HepG2 (cell line): Measurements from ENCODE around the gene MAD2L2. TPM values are rescaled to one million over a fixed set of nuclear protein-coding genes. Genes with fewer than 3 reads are reported as not detected.

Source experiments
- ATAC-seq: fragments of 200-7000 bp; cut with Tn5 transposase; 3 replicates; pipeline ENCODE4 v1.9.1; 2020; ENCODE audit warnings: mild to moderate bottlenecking, moderate library complexity
- BruUV-seq: library from RNA; stranded (reverse); fragments of 400-500 nt; replicated peaks from 2 replicates; lab custom pipeline; 2021; lab: Mats Ljungman, UMichigan
- CTCF ChIA-PET: fragments of 300-600 bp; formaldehyde crosslinking; extraction: SDS; loops from one replicate; lab custom pipeline; 2021; ENCODE audit warnings: low total read pairs, inconsistent platforms, low intra/inter-chr PET ratio; lab: Yijun Ruan, JAX
- POLR2A ChIA-PET: fragments of 350-600 bp; sonication (Branson Sonifier 250); formaldehyde crosslinking; loops from one replicate; lab custom pipeline; 2020; ENCODE audit warnings: antibody characterized with exemption, inconsistent platforms; lab: Yijun Ruan, JAX
- DNase-seq: peaks from one replicate; pipeline ENCODE4 v3.0.0-alpha.2; 2015; ENCODE audit warnings: low spot score
- FAIRE-seq: peaks from 3 replicates; lab custom pipeline; 2011; peaks lifted over from hg19 to GRCh38; lab: Jason Lieb, UNC
- H2AFZ ChIP-seq: one replicate; pipeline ENCODE4 v1.6.1; 2011; ENCODE audit warnings: low read length, inconsistent platforms
- H3K27ac ChIP-seq: fragments of 300-600 bp; 3 replicates; pipeline ENCODE4 v1.8.0; 2011; ENCODE audit warnings: mixed run types, mild to moderate bottlenecking, mixed read lengths, low read length, inconsistent platforms; ENCODE audit not compliant: insufficient read depth; ENCODE audit errors: extremely low read length
- H3K27me3 ChIP-seq, 2 experiments: fragments of 200-600 bp in 1 of 2; 2 replicates in 1 of 2; 3 replicates in 1 of 2; pipeline versions ENCODE4 v1.6.0 to v1.8.0; 2011; ENCODE audit warnings: low read length in 2 of 2, mild to moderate bottlenecking in 2 of 2, moderate library complexity in 2 of 2, inconsistent platforms in 1 of 2; ENCODE audit not compliant: insufficient read depth in 2 of 2, control insufficient read depth in 1 of 2
- H3K36me3 ChIP-seq, 2 experiments: fragments of 200-600 bp in 1 of 2; replicated peaks in 1 of 2; 2 replicates in 1 of 2; 3 replicates in 1 of 2; pipeline versions ENCODE4 v1.5.1 to v1.8.0; 2011; ENCODE audit warnings: low read length in 2 of 2, inconsistent platforms in 1 of 2; ENCODE audit not compliant: insufficient read depth in 2 of 2, control insufficient read depth in 1 of 2
- H3K4me1 ChIP-seq: 2 replicates; pipeline ENCODE4 v1.5.1; 2012; ENCODE audit warnings: low read length, inconsistent platforms; ENCODE audit not compliant: insufficient read depth
- H3K4me2 ChIP-seq: 2 replicates; pipeline ENCODE4 v1.6.0; 2011; ENCODE audit warnings: low read depth, low read length, inconsistent platforms
- H3K4me3 ChIP-seq, 3 experiments: fragments of 200-600 bp in 1 of 3; sonication (generic), shearing (Covaris generic) in 1 of 3; replicated peaks in 1 of 3; 2 replicates each; pipeline ENCODE4 v1.5.1; 2011 to 2016; ENCODE audit warnings: low read length in 3 of 3, inconsistent platforms in 2 of 3, low read depth in 2 of 3, mild to moderate bottlenecking in 2 of 3, control low read depth in 1 of 3, mixed read lengths in 1 of 3; ENCODE audit not compliant: insufficient read depth in 1 of 3
- H3K79me2 ChIP-seq: one replicate; pipeline ENCODE4 v1.6.1; 2011; ENCODE audit warnings: low read length, inconsistent platforms; ENCODE audit not compliant: insufficient read depth
- H3K9ac ChIP-seq: 2 replicates; pipeline ENCODE4 v1.6.0; 2011; ENCODE audit warnings: mild to moderate bottlenecking, low read depth, low read length, inconsistent platforms; ENCODE audit not compliant: insufficient read depth
- H3K9me3 ChIP-seq: 2 replicates; pipeline ENCODE4 v1.5.1; 2012; ENCODE audit warnings: mild to moderate bottlenecking, low read length
- H4K20me1 ChIP-seq: 2 replicates; pipeline ENCODE4 v1.6.0; 2011; ENCODE audit warnings: inconsistent platforms, mild to moderate bottlenecking, low read length, moderate library complexity; ENCODE audit not compliant: insufficient read depth
- ATF1 ChIP-seq: IDR thresholded peaks from 2 replicates; pipeline ENCODE4 v1.6.1; 2016; ENCODE audit warnings: mild to moderate bottlenecking, control low read depth
- HMGA1 ChIP-seq: sonication (generic); formaldehyde crosslinking; conservative IDR thresholded peaks from 2 replicates; pipeline ENCODE4 v1.4.0; 2020; ENCODE audit warnings: missing genetic modification reagents
- KDM1A ChIP-seq: IDR thresholded peaks from 2 replicates; pipeline ENCODE4 v1.6.1; 2016; ENCODE audit warnings: missing compliant biosample characterization
- NCOR1 ChIP-seq: fragments of 200-600 bp; sonication (generic); IDR thresholded peaks from 2 replicates; pipeline ENCODE4 v1.7.0; 2017; ENCODE audit warnings: antibody characterized with exemption, low read length, borderline replicate concordance
- NFRKB ChIP-seq: fragments of 450-650 bp; IDR thresholded peaks from 2 replicates; pipeline ENCODE4 v1.6.1; 2017
- NR2F2 ChIP-seq: IDR thresholded peaks from 2 replicates; pipeline ENCODE4 v1.6.1; 2012; ENCODE audit warnings: low read depth, inconsistent platforms, borderline replicate concordance
- RERE ChIP-seq: IDR thresholded peaks from 2 replicates; pipeline ENCODE4 v1.6.1; 2016; ENCODE audit warnings: low read depth, missing genetic modification reagents, missing compliant biosample characterization
- REST ChIP-seq, 2 experiments: IDR thresholded peaks; 2 replicates each; pipeline ENCODE4 v1.6.1; 2011 to 2012; ENCODE audit warnings: low read length in 2 of 2, borderline replicate concordance in 1 of 2, low read depth in 1 of 2, mild to moderate bottlenecking in 1 of 2, moderate library complexity in 1 of 2
- SRF ChIP-seq: IDR thresholded peaks from 2 replicates; pipeline ENCODE4 v1.6.1; 2011; ENCODE audit warnings: mild to moderate bottlenecking, low read depth, low read length, moderate library complexity
- ZNF792 ChIP-seq: IDR thresholded peaks from 2 replicates; pipeline ENCODE4 v1.6.1; 2016
- WGBS: methylation state at CpG from one replicate; pipeline ENCODE4 v1.1.6; 2017; ENCODE audit warnings: low lambda C conversion rate; 5-methylcytosine and 5-hydroxymethylcytosine counted together
- in situ Hi-C: cut with HindIII; loops from 2 replicates; pipeline ENCODE4 v1.10.0; 2017; ENCODE audit warnings: low pct_unique_long_range_greater_than_20kb; ENCODE audit not compliant: extremely low pct_ligation_motif_present
- intact Hi-C: fragments of 100-400 bp; cut with micrococcal nuclease; formaldehyde crosslinking; loops from one replicate; pipeline ENCODE4 v1.10.0; 2022; ENCODE audit not compliant: unreplicated experiment
- polyA plus RNA-seq, 8 experiments: library from polyadenylated mRNA; depleted of rRNA in 3 of 8; stranded (reverse) in 7 of 8; unstranded in 1 of 8; fragments of >200 nt; fragmentation: Illumina TruSeq in 4 of 8; extraction: Trizol in 4 of 8; gene quantifications; 2 replicates each; pipeline versions ENCODE4 v1.2.1 to v1.2.3, GENCODE V29; 2011 to 2016; ENCODE audit warnings: low read depth in 4 of 8, missing spikeins in 1 of 8, mixed read lengths in 1 of 8; ENCODE audit not compliant: insufficient read depth in 1 of 8
- total RNA-seq, 5 experiments: library from RNA; depleted of rRNA; stranded (reverse); fragments of >200 nt; fragmentation: Illumina TruSeq; extraction: Trizol; gene quantifications; 2 replicates each; pipeline ENCODE4 v1.2.3, GENCODE V29; 2016; ENCODE audit warnings: low read depth in 1 of 5
- TF ChIP-seq, protein P1 (sequence below), 2 experiments: sonication (generic) in 1 of 2; formaldehyde crosslinking in 1 of 2; IDR thresholded peaks; 2 replicates each; pipeline versions ENCODE4 v1.4.0 to v1.6.1; 2018 to 2020; ENCODE audit warnings: missing genetic modification reagents in 2 of 2, borderline replicate concordance in 1 of 2, low read depth in 1 of 2, mild to moderate bottlenecking in 1 of 2, missing biosample characterization in 1 of 2

The MAD2L2 gene
- total and polyA plus RNA-seq, 2 of the 13 experiments (the other 11 are each of a cell fraction or from before 2014, with no cell fraction given): 51.8 to 53.8 TPM

DNA sequence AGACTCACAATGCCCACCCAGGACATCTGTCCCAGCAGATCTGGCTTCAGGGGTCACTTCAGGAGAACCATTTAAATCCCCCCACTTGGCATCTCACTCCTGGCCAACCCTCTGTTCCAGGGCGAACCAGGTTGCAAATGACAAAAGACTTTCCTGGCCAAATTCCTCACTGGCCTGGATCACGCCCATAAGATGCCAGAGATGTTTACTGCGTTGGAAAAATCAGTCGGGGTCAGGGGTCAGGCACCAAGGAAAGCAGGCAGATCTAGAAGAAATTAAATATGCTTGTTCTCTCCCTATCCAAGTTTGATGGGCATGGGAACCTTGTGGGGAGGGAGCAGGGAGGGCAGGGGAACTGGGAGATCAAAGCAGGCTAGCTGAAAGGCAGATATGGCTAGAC, 40.4 kb upstream of the MAD2L2 start (continued):
- TF ChIP-seq RERE (CRISPR knock-in tag) (no peak), ZNF792 (no peak), NR2F2 (no peak), NFRKB (no peak), SRF (no peak)
- TF ChIP-seq, protein P1, sequence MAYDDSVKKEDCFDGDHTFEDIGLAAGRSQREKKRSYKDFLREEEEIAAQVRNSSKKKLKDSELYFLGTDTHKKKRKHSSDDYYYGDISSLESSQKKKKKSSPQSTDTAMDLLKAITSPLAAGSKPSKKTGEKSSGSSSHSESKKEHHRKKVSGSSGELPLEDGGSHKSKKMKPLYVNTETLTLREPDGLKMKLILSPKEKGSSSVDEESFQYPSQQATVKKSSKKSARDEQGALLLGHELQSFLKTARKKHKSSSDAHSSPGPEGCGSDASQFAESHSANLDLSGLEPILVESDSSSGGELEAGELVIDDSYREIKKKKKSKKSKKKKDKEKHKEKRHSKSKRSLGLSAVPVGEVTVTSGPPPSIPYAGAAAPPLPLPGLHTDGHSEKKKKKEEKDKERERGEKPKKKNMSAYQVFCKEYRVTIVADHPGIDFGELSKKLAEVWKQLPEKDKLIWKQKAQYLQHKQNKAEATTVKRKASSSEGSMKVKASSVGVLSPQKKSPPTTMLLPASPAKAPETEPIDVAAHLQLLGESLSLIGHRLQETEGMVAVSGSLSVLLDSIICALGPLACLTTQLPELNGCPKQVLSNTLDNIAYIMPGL (CRISPR knock-in tag; IDR thresholded peaks at IDR 0.05; ENCODE audit: borderline replicate concordance in 1 of 2, low read depth in 1 of 2): no peak

- intact Hi-C loops: no loop called here
- ChIA-PET CTCF (interaction anchor here (0.7 to 1.8 kb wide), 3 partner anchors 56 to 78 kb away, joined by 4 to 15 read pairs (median 7); partner anchors contain the start of gene FBXO6), POLR2A (interaction anchor here (1.8 kb wide), 2 partner anchors 16 to 67 kb away, joined by 7 to 9 read pairs; partner anchors contain the start of gene AGTRAP)
- Histone ChIP-seq H3K36me3 (no peaks in the 10 kb centered on the region), H4K20me1 (no peaks in the 10 kb centered on the region), H3K9ac (no peak overlapping the region), H3K4me3 (no peak overlapping the region), H3K79me2 (no peaks in the 10 kb centered on the region), H3K27me3 (peaks cover 8 to 40% of the 10 kb centered on the region in 2 experiments; a peak in 4 of 5 replicates), H3K4me1 (peaks cover 11% of the 10 kb centered on the region), H2AFZ (no peak overlapping the region), H3K4me2 (no peak overlapping the region), H3K27ac (no peak overlapping the region), H3K9me3 (no peaks in the 10 kb centered on the region)
- FAIRE-seq (no peak), DNase-seq (no peak), ATAC-seq (no peak)
- no TSS peak for BruUV-seq
- WGBS: 16% methylated on average over 4 of the region's 4 CpGs
- in situ Hi-C loops: no loop called here
- TF ChIP-seq REST (IDR thresholded peaks at IDR 0.05; ENCODE audit: borderline replicate concordance in 1 of 2, low read depth in 1 of 2, low read length in 2 of 2): no peak
- TF ChIP-seq NCOR1: no peak
- no peak for TF ChIP-seq HMGA1 (CRISPR knock-in tag)
- TF ChIP-seq ATF1 (CRISPR knock-in tag): no peak
- no peak for TF ChIP-seq KDM1A (CRISPR knock-in tag)
These were observed 39.6 kb upstream of the MAD2L2 start for GRCh38 chr1:11720525-11720924.
